Fibroblast of lung (primary cell): ENCODE measurements around the gene ARHGAP10.

ENCODE experiments used
- CTCF ChIP-seq, 2 donors: IDR thresholded peaks in 1 of 2; conservative IDR thresholded peaks in 1 of 2; 1 replicate in 1 of 2; 2 replicates in 1 of 2; pipeline ENCODE4 v1.5.1; 2011 to 2012; ENCODE audit warnings: low read length in 2 of 2, control low read depth in 1 of 2, inconsistent platforms in 1 of 2, low read depth in 1 of 2, mild to moderate bottlenecking in 1 of 2
- EZH2 ChIP-seq: IDR thresholded peaks from 2 replicates; pipeline ENCODE4 v1.5.1; 2012; ENCODE audit warnings: low read length, control low read depth, mild to moderate bottlenecking; ENCODE audit errors: missing control alignments

GRCh38 chr4:147955827-147956558, 224.1 kb downstream of the ARHGAP10 start:
- TF ChIP-seq CTCF (conservative IDR thresholded peaks at IDR 0.05 in 1 of 2, IDR thresholded peaks at IDR 0.05 in 1 of 2; ENCODE audit: low read depth in 1 of 2, low read length in 2 of 2) (no peak), EZH2 (no peak)
